A549 (cell line): ENCODE measurements around the gene TXNDC8.
"Not testable (repeated sequence)": the region's sequence is repeated elsewhere in the genome, so short reads cannot be mapped to it uniquely, and the experiment has no call there.

Experiments used
- CEBPB ChIP-seq, 2 experiments: fragments of >200 bp in 1 of 2; sonication (Bioruptor Twin) in 1 of 2; formaldehyde crosslinking in 1 of 2; IDR thresholded peaks; 2 replicates each; pipeline ENCODE4 v1.6.1; 2012 to 2016
- HOXB5 ChIP-seq: fragments of 250-450 bp; sonication (Bioruptor Pico); IDR thresholded peaks from 2 replicates; pipeline ENCODE4 v1.5.0; 2020; ENCODE audit warnings: mild to moderate bottlenecking, moderate library complexity
- PBX3 ChIP-seq: IDR thresholded peaks from 2 replicates; pipeline ENCODE4 v1.6.1; 2012
- RAD21 ChIP-seq, 2 experiments: fragments of >200 bp in 1 of 2; sonication (Bioruptor Twin) in 1 of 2; formaldehyde crosslinking in 1 of 2; IDR thresholded peaks in 1 of 2; conservative IDR thresholded peaks in 1 of 2; 2 replicates in 1 of 2; 3 replicates in 1 of 2; pipeline ENCODE4 v1.6.1; 2012 to 2018; ENCODE audit warnings: inconsistent platforms in 1 of 2

- not testable (repeated sequence) for TF ChIP-seq RAD21 (conservative IDR thresholded peaks at IDR 0.05 in 1 of 2, IDR thresholded peaks at IDR 0.05 in 1 of 2); CEBPB (IDR thresholded peaks at IDR 0.05); HOXB5; PBX3
These were observed 25.7 kb downstream of the TXNDC8 start for GRCh38 chr9:110311978-110312377.
